GM15510 (cell line): ENCODE results near the gene IL20RA.

Experiments
- POLR2A ChIP-seq: IDR thresholded peaks from 3 replicates; pipeline ENCODE4 v1.6.1; 2011; ENCODE audit warnings: borderline replicate concordance; ENCODE audit not compliant: insufficient read length; ENCODE audit errors: extremely low read depth

IL20RA gene

GRCh38 chr6:137024237-137024990 lies 20.4 kb downstream of the IL20RA start:
- TF ChIP-seq POLR2A, result no peak

GRCh38 chr6:137020776-137021175 lies 24.0 kb downstream of the IL20RA start:
- no peak for TF ChIP-seq POLR2A

- no peak for TF ChIP-seq POLR2A
These were observed 25.1 kb downstream of the IL20RA start for GRCh38 chr6:137019476-137020272.

- TF ChIP-seq POLR2A, result no peak
These were observed 27.7 kb downstream of the IL20RA start for GRCh38 chr6:137017081-137017480.

- TF ChIP-seq POLR2A, result no peak
These were observed 28.4 kb downstream of the IL20RA start for GRCh38 chr6:137016356-137016755.

GRCh38 chr6:137015943-137016342 lies 28.8 kb downstream of the IL20RA start:
- TF ChIP-seq POLR2A, result no peak

GRCh38 chr6:137013738-137014602 lies 30.8 kb downstream of the IL20RA start:
- TF ChIP-seq POLR2A, result no peak

- no peak for TF ChIP-seq POLR2A
These were observed 31.7 kb downstream of the IL20RA start for GRCh38 chr6:137013031-137013430.

- no peak for TF ChIP-seq POLR2A
These were observed 33.4 kb downstream of the IL20RA start for GRCh38 chr6:137011406-137011805.

- no peak for TF ChIP-seq POLR2A
These were observed 34.5 kb downstream of the IL20RA start for GRCh38 chr6:137010128-137010718.

GRCh38 chr6:137008204-137008603 lies 36.6 kb downstream of the IL20RA start:
- no peak for TF ChIP-seq POLR2A

- TF ChIP-seq POLR2A, result no peak
These were observed 38.7 kb downstream of the IL20RA start for GRCh38 chr6:137006056-137006455.

GRCh38 chr6:137005073-137005472 lies 39.7 kb downstream of the IL20RA start:
- TF ChIP-seq POLR2A, result no peak

- no peak for TF ChIP-seq POLR2A
These were observed 42.3 kb downstream of the IL20RA start for GRCh38 chr6:137002505-137002904.

GRCh38 chr6:137001977-137002302 lies 42.8 kb downstream of the IL20RA start:
- no peak for TF ChIP-seq POLR2A

GRCh38 chr6:137001299-137001976 lies 43.3 kb downstream of the IL20RA start:
- no peak for TF ChIP-seq POLR2A
